Tibial nerve (tissue), 4 donors: ENCODE data around the gene ADAMTS12.

Experiments
- EP300 ChIP-seq, 2 donors: sonication (generic); formaldehyde crosslinking; IDR thresholded peaks; one replicate each; pipeline ENCODE4 v1.6.1; 2017; ENCODE audit warnings: antibody characterized with exemption in 2 of 2, mild to moderate bottlenecking in 1 of 2
- POLR2A ChIP-seq, 2 donors: fragments of 450-650 bp; IDR thresholded peaks; one replicate each; pipeline ENCODE4 v1.6.1; 2017; ENCODE audit warnings: antibody characterized with exemption in 2 of 2, mild to moderate bottlenecking in 2 of 2, moderate library complexity in 2 of 2
- TF ChIP-seq, protein P1 (sequence below), 5 experiments: fragments of 200-600 bp in 3 of 5; fragments of 450-650 bp in 2 of 5; sonication (generic) in 3 of 5; IDR thresholded peaks; one replicate each; pipeline ENCODE4 v1.5.1; 2016 to 2019; ENCODE audit warnings: antibody characterized with exemption in 5 of 5, mild to moderate bottlenecking in 3 of 5, moderate library complexity in 2 of 5

GRCh38 chr5:33491941-33492340 lies 399.8 kb downstream of the ADAMTS12 start:
- no peak for TF ChIP-seq POLR2A (IDR thresholded peaks at IDR 0.05)
- TF ChIP-seq, protein P1, sequence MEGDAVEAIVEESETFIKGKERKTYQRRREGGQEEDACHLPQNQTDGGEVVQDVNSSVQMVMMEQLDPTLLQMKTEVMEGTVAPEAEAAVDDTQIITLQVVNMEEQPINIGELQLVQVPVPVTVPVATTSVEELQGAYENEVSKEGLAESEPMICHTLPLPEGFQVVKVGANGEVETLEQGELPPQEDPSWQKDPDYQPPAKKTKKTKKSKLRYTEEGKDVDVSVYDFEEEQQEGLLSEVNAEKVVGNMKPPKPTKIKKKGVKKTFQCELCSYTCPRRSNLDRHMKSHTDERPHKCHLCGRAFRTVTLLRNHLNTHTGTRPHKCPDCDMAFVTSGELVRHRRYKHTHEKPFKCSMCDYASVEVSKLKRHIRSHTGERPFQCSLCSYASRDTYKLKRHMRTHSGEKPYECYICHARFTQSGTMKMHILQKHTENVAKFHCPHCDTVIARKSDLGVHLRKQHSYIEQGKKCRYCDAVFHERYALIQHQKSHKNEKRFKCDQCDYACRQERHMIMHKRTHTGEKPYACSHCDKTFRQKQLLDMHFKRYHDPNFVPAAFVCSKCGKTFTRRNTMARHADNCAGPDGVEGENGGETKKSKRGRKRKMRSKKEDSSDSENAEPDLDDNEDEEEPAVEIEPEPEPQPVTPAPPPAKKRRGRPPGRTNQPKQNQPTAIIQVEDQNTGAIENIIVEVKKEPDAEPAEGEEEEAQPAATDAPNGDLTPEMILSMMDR (IDR thresholded peaks at IDR 0.05), result no peak
- TF ChIP-seq EP300 (IDR thresholded peaks at IDR 0.05), result no peak
